GM12875 (cell line): ENCODE data around the gene CENPK.

Source experiments
- H3K4me3 ChIP-seq: one replicate; pipeline ENCODE4 v1.5.1; 2011; ENCODE audit warnings: low read depth, low read length, control low read depth
- CTCF ChIP-seq: IDR thresholded peaks from 2 replicates; pipeline ENCODE4 v1.5.1; 2011; ENCODE audit warnings: low read depth, mild to moderate bottlenecking, control low read depth, inconsistent platforms, low read length, moderate library complexity, borderline replicate concordance; ENCODE audit not compliant: insufficient read depth

Gene CENPK

GRCh38 chr5:65546141-65546540 lies 16.8 kb downstream of the CENPK start:
- H3K4me3 ChIP-seq = no peak overlapping the region
- no peak for TF ChIP-seq CTCF

GRCh38 chr5:65544473-65544872 lies 18.5 kb downstream of the CENPK start:
- TF ChIP-seq CTCF = no peak
- H3K4me3 ChIP-seq = no peak overlapping the region

- no peak overlapping the region for H3K4me3 ChIP-seq
- no peak for TF ChIP-seq CTCF
Observed at GRCh38 chr5:65539827-65540226, 23.1 kb downstream of the CENPK start.

- H3K4me3 ChIP-seq = no peak overlapping the region
- TF ChIP-seq CTCF = no peak
Observed at GRCh38 chr5:65535529-65535987, 27.4 kb downstream of the CENPK start.

GRCh38 chr5:65530904-65531303 lies 32.1 kb downstream of the CENPK start:
- TF ChIP-seq CTCF = no peak
- no peak overlapping the region for H3K4me3 ChIP-seq

GRCh38 chr5:65525726-65526125 lies 37.2 kb downstream of the CENPK start:
- no peak overlapping the region for H3K4me3 ChIP-seq
- no peak for TF ChIP-seq CTCF

- H3K4me3 ChIP-seq = no peak overlapping the region
- TF ChIP-seq CTCF = no peak
Observed at GRCh38 chr5:65512170-65512937, 50.6 kb downstream of the CENPK start.
